ENCODE results near the gene PLIN4.
"Not testable (repeated sequence)": the region's sequence is repeated elsewhere in the genome, so short reads cannot be mapped to it uniquely, and the experiment has no call there.

The PLIN4 gene

GRCh38 chr19:4547303-4548237 is 29.3 kb upstream of the PLIN4 start:
- DNase-seq = peak; percentile 31 to 68 (median 48)

GRCh38 chr19:4543842-4544647 is 25.8 kb upstream of the PLIN4 start:
- peak in 1 of 4 experiments; percentile 52 for DNase-seq

DNA sequence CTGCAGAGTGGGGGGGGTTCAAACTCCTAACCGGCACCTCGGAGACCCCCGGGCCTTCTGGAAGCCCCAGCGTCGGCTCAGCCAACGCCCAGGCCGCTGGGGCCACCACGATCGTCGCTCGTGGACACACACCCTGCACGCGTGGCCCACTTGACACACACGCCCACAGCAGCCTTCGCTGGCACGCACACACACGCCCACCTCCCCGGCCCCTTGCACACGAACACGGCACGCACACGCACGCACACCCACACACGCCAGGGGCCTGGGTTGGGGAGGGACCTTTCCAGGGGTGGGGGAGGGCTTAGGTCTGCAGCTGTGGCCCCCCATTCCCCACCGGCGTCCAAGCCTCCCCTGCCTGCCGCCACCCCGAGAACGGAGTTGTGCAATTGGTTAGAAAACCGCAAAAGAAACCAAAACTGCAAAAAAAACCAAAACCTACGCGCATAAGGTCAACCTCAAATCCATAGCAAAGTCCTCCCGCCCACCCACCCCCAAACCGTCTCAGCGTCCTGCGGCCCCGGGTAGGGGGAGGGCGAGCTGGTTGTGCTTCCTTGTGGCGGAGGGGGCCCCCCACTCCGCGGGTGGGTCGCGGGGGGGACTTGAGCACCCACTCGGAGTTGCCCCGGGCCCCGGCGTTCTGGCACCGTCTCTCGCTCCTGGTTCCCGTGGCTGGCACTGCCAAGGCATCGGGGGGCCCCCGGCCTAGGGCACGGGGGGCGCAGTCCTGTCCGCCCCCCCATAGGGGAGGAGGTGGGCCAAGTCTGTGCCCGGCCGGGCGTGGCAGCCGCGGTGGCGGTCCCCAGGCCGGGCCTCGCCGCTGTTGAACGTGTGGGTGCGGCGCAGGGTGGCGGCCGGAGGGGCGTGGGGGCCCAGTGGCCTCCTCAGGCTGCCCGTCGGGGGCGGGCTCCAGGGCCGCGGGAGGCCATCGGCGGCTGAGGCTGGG is 24.9 kb upstream of the PLIN4 start:
- DNase-seq = peak; percentile 71 to 82 (median 80)

- not testable (repeated sequence) for DNase-seq
Observed at GRCh38 chr19:4541806-4542145, 23.5 kb upstream of the PLIN4 start.

GRCh38 chr19:4541114-4541805 is 23.0 kb upstream of the PLIN4 start:
- peak; percentile 76 to 89 (median 84) for DNase-seq

- DNase-seq = peak; percentile 83 to 93 (median 90)
Observed at GRCh38 chr19:4539693-4540581, 21.7 kb upstream of the PLIN4 start, which contains the start of gene LRG1. Gene LRG1, minus strand, starts transcription at chr19:4540036. Its CDS starts 23 bp downstream, at chr19:4540013.

- no peak for DNase-seq
Observed at GRCh38 chr19:4539169-4539692, 20.9 kb upstream of the PLIN4 start.

DNA sequence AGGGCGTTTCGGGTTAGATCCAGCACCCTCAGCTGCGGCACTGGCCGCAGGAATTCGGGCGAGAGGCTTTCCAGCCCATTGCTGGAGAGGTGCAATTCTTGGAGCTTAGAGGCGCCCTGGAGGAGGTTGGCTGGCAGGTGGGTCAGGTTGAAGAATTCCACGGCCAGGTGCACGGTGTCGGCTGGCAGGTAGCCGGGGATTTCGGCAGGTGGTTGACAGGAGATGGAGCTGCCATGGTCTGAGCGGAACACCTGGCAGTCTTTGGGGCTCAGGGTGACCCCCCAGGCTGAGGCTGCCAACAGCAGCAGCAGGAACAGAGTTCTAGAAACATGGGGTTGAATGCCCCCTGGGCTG is 20.3 kb upstream of the PLIN4 start:
- DNase-seq = no peak

- DNase-seq = no peak
Observed at GRCh38 chr19:4537953-4538600, 19.8 kb upstream of the PLIN4 start.

DNA sequence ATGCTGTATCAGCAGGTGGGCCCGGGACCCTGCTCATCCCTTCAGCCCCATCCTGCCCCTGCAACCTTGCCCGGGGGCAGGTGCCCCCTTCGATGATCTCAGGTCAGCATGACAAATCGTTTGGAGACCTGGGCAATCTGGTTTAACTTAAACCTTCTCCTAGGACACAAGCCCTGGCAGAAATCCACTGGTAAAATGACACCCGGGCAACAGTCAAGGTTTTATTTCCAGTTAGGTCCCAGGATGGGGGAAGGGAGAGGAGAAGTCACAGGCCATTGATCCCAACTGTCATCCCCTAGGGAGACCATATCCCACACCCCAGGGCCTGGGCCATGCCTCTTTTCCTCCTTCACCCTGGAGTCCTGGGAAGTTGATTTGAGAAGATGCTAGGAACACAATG is 18.5 kb upstream of the PLIN4 start:
- no peak for DNase-seq

DNA sequence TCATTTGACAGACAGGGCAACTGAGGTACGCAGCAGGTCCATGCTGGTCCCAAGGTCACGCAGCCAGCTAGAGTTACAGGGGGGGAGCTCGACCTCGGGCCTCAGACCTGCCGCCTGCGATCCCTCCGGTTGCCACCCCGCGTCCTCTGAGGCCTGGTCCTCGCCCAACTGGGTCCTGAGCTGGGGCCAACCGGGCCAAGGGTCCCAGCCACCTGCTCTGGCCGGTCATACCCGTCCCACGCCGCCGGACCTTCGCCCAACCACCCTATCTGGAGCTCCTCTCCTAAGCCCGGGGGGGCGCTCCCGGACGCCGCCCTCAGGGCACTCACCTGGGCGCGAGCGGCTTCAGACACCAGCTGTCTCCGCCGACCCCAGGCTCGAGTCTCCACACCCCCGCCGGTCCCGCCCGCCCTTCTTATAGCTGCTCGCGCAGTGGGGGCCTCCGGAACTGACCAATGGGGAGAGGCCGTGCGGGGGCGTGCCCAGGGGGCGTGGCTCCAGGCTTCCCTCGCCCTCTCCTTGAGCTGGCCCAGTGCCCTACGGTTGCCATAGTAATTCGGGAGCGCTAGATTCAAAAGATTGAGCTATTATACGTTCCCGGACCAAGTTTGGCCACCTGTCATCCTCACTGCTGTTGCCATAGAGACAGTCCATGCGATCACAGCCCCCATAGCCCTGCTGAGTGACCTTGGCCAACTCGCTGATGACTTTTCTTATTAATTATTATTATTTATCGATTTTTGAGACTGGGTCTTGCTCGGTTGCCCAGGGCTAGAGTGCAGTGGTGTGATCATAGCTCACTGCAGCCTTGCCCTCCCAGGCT is 16.8 kb upstream of the PLIN4 start, which contains the start of gene PLIN5:
TSS of gene PLIN5 (minus strand) at position 389 of the 823 bp plus-strand sequence. CDS start 1,150 bp downstream, outside the sequence.
- DNase-seq = peak; percentile 46 to 80 (median 56)

DNA sequence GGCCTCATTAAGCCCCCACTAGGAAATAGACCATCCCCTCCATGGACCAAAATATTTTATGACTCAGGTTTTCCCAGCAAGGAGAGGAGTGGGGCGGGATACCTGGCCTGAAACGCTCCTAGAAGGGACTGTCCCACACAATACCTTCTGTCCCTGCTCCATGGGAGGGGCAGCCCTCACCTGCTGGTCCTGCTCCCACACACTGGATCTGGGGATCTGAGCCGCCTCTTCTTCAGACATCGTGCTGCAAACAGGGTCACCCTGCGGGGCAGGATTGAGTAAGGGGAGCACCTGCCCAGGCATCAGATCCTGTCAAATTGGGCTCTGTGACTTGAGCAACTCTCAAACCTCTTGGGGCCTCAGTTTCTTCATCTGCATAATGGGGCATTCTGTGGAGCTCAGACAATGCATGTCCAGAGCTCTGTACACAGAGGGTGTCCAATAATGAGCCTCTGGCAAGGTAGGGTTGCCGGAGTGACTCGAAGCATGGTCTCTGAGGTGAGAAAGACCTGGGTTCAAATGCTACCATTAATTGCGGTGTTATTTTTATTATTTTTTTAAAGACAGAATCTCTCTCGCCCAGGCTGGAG is 15.6 kb upstream of the PLIN4 start:
- DNase-seq = no peak

GRCh38 chr19:4533334-4533733 is 15.0 kb upstream of the PLIN4 start:
- no peak for DNase-seq

DNA sequence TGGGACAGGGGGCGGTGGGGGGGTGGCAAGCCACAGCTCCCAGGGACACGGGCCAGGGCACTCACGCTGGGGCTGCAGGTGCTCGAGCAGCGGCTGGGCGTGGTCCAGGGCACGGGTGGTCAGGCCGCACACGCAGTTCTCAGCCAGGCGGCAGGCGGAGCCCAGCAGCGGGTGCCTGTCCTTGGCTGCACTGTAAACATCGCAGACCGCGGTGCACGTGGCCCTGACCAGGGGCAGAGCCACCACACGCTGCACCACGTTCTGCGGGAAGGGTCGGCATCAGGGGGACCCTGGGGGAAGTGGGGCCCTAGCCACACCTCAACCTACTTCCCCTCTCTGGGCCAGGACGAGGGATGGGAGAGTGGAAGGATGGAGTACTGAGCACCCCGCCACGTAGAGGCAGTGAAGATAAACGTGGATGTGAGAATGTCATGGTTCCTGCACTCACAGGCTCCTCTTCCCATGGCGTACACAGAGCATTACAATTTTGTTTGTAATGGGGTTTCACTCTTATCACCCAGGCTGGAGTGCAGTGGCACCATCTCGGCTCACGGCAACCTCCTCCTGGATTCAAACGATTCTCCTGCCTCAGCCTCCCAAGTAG is 13.4 kb upstream of the PLIN4 start:
- DNase-seq = no peak

DNA sequence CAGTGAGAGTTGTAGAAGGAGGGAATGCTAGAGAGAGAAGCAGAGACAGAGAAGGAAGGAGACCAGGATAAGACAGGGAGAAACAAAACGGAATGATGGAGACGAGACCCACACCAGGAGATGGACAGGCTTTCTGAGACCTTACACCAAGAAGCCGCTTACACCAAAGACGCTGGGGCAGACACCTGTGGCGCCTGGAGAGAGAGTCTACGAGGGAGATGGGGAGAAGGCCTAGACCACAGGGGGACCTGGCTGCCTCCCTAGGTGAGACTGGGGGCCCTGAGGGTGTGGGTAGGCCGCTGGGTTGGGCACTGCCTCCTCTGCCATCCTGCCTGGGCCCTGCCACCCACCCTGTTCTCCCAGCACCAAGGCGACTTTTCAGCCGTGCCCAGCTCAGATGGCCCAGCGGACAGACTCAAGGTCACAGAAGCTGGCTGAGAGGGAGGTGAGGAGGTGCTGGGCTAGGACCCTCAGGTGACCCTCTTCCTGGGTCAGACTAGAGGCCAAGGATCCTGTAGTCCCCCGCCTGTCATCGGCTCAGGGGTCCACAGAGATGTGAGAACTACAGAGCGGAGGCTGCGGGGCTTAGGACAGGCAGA is 11.7 kb upstream of the PLIN4 start:
- no peak for DNase-seq

- DNase-seq = no peak
Observed at GRCh38 chr19:4528843-4529242, 10.6 kb upstream of the PLIN4 start.

DNA sequence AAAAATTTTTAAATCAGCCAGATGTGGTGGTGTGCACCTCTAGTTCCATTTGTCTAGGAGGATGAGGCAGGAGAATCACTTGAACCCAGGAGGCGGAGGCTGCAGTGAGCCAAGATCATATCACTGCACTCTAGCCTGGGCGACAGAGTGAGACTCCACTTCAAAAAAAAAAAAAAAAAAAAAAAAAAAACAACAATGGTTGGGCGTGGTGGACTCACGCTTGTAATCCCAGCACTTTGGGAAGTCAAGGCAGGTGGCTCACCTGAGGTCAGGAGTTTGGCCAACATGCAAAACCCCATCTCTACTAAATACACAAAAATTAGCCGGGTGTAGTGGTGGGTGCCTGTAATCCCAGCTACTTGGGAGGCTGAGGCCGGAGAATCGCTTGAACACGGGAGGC is 9.1 kb upstream of the PLIN4 start:
- DNase-seq = not testable (repeated sequence)
